IPS DF 6.9 (cell line): ENCODE results near the gene HNRNPH2.
A peak's percentile ranks its signal among the peaks of the same experiment; 100 is the strongest.

Source experiments
- DNase-seq: peaks from one replicate; pipeline ENCODE4 v3.0.0-alpha.2; 2013; ENCODE audit warnings: low read depth, low spot score
- H3K27ac ChIP-seq: one replicate; pipeline ENCODE4 v1.5.1; 2013; ENCODE audit warnings: low read length, control low read depth
- H3K27me3 ChIP-seq: 2 replicates; pipeline ENCODE4 v1.6.1; 2013; ENCODE audit warnings: mild to moderate bottlenecking, low read length; ENCODE audit not compliant: control insufficient read depth, insufficient read depth
- H3K36me3 ChIP-seq: 2 replicates; pipeline ENCODE4 v1.6.1; 2013; ENCODE audit warnings: low read length; ENCODE audit not compliant: control insufficient read depth, insufficient read depth
- H3K4me1 ChIP-seq: 2 replicates; pipeline ENCODE4 v1.6.1; 2013; ENCODE audit warnings: low read length; ENCODE audit not compliant: control insufficient read depth, insufficient read depth
- H3K4me3 ChIP-seq: 2 replicates; pipeline ENCODE4 v1.5.1; 2013; ENCODE audit warnings: mild to moderate bottlenecking, low read length
- H3K9me3 ChIP-seq: 2 replicates; pipeline ENCODE4 v1.6.1; 2013; ENCODE audit warnings: low read length, inconsistent platforms; ENCODE audit not compliant: control insufficient read depth, insufficient read depth
- WGBS: extraction: QIAGEN DNeasy Blood & Tissue Kit; methylation state at CpG from one replicate; pipeline ENCODE4 v1.1.7; 2013; ENCODE audit warnings: mixed read lengths, missing lambda C conversion rate; ENCODE audit not compliant: insufficient read length, insufficient coverage; 5-methylcytosine and 5-hydroxymethylcytosine counted together

The HNRNPH2 gene, protein sequence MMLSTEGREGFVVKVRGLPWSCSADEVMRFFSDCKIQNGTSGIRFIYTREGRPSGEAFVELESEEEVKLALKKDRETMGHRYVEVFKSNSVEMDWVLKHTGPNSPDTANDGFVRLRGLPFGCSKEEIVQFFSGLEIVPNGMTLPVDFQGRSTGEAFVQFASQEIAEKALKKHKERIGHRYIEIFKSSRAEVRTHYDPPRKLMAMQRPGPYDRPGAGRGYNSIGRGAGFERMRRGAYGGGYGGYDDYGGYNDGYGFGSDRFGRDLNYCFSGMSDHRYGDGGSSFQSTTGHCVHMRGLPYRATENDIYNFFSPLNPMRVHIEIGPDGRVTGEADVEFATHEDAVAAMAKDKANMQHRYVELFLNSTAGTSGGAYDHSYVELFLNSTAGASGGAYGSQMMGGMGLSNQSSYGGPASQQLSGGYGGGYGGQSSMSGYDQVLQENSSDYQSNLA

DNA sequence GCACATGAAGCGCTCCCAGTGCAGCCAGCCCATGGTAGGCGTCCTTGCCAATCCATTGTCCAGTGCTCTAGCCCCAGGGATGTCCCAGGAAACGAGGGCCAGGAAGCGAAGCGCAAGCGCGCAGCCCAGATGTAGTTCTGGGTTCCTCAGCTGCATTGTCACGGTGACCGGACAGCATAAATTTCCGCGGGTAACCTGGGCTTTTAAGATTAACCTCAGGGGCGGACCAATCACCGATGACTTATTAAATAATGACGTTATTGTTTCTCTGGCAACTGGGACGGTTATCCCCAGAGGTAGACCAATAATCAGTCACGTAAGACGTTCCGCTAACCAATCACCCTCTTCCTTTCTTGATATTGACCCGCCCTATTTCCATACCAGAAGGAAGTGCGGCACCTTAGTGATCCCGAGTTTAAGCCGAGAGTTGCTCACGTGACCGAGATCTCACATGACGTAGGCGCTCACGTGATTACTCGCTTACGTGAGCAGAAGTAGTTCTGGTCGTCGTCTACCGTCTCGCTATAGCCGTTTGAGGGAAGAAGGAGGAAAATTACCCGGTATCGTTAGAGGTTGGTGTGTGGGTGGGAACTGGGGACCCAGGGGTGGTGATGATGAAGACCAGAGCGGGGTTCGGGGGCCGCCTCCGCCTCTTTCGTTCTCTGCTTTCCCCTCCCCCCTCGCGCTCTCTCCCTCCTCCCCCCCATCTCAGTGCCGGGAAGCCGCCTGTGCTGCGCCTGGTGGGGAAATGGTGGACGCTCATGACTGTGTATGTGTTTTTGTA is at the start of gene HNRNPH2, which contains the start of gene GLA:
Gene HNRNPH2, plus strand, starts transcription at position 475 of the 784 bp plus-strand sequence. CDS start 3,767 bp downstream, outside the sequence.
Gene GLA, minus strand, starts transcription at position 178 of the 784 bp plus-strand sequence. Its CDS starts 22 bp downstream, at position 156.
- no CpG with 5 or more reads among the region's 47 CpGs for WGBS
- Histone ChIP-seq H3K9me3 (no peaks in the 10 kb centered on the region), H3K36me3 (peaks cover 8% of the 10 kb centered on the region; the same call in 1 of the 2 replicates), H3K4me1 (no peaks in the 10 kb centered on the region), H3K4me3 (peak within 1 kb of the TSS; percentile 51; the same call in 1 of the 2 replicates), H3K27me3 (no peaks in the 10 kb centered on the region), H3K27ac (no peak within 1 kb of the TSS)
- peak; percentile 86 for DNase-seq

DNA sequence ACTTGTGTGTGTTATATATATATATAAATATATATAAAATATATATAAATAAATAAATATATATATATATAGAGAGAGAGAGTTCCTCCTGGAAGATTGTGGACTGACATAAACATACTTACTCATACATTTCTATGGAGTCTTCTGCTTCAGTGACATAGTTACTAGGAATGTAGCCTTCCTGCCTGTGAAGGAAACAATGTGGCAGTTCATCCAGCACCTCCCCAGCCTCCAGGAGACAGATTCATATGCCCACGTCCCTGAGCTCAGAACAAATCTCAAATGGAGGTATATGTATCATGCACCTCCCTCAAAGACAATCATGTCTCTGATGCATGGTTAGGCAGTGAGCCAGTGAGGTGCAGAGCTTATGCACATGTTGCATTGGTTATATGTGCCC is 48.1 kb upstream of the HNRNPH2 start:
- Histone ChIP-seq H3K36me3 (no peaks in the 10 kb centered on the region), H3K9me3 (no peaks in the 10 kb centered on the region), H3K4me1 (no peaks in the 10 kb centered on the region), H3K27ac (no peak overlapping the region), H3K4me3 (no peak overlapping the region), H3K27me3 (no peaks in the 10 kb centered on the region)
- no CpG with 5 or more reads among the region's 1 CpG for WGBS
- no peak for DNase-seq

DNA sequence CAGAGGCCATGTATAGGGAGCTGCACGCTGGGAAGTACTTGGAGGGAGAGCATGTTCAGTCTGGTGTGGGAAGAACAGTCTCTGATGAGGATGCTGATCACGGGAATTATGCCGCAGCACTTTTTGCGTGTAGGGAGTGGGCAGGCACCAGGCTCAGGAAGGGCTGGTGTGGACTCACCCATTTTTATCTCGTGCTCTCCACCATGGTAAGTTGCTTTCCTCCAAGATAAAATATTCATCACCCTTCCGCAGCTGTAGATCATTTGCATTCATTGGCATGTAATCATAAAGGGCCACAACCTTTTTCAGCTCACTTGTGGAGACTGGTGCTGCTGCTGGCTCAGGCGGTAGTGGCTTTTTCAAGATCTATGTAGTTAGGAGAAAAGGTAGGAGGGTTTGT is 47.6 kb upstream of the HNRNPH2 start:
- H3K27me3 ChIP-seq, result no peaks in the 10 kb centered on the region
- no CpG with 5 or more reads among the region's 7 CpGs for WGBS
- H3K9me3 ChIP-seq, result no peaks in the 10 kb centered on the region
- no peaks in the 10 kb centered on the region for H3K36me3 ChIP-seq
- H3K4me3 ChIP-seq, result no peak overlapping the region
- DNase-seq, result no peak
- no peaks in the 10 kb centered on the region for H3K4me1 ChIP-seq
- no peak overlapping the region for H3K27ac ChIP-seq

DNA sequence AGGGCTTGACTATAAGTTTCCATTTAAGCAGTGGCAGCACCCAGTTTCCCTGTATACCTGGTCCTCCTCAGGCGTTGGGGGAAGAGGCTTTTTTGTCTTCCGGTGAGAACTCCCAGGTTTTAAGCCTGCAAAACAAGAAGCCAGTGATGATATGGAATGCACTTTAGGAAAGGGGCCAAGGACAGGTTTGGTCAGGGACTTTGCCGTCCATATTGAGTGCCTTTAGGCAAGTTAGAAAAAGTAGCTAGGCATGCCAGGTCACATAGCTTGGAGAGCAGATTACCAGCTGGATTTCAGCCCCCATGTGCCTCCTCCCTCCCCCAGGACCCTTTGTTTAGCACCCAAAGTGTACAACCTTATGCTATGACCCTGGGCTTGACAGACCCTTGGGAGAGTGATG is 45.9 kb upstream of the HNRNPH2 start:
- DNase-seq, result no peak
- Histone ChIP-seq H3K36me3 (no peaks in the 10 kb centered on the region), H3K4me1 (no peaks in the 10 kb centered on the region), H3K27me3 (no peaks in the 10 kb centered on the region), H3K27ac (no peak overlapping the region), H3K4me3 (no peak overlapping the region), H3K9me3 (no peaks in the 10 kb centered on the region)
- WGBS, result no CpG with 5 or more reads among the region's 3 CpGs

DNA sequence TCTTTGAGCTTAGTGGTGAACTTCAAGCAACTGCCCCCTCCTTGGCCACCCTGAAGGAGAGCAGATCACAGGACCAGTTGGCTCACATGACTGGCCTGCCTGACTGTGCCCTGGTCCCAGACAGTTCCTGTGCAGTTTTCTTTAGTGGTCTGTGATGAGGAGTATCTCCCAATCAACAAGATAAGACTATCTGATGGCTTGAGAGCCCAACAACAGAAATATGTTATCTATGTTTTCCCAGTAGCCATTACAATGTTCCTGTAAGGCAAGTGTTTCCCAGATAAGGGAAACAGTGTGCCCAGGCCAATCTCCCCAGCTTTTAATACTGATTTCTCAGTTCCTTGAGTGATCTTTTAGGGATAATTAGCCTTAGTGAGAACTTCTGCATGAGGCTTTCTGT is 45.3 kb upstream of the HNRNPH2 start:
- no peaks in the 10 kb centered on the region for H3K4me1 ChIP-seq
- H3K9me3 ChIP-seq, result no peaks in the 10 kb centered on the region
- no peaks in the 10 kb centered on the region for H3K27me3 ChIP-seq
- H3K4me3 ChIP-seq, result no peak overlapping the region
- no peak for DNase-seq
- H3K36me3 ChIP-seq, result no peaks in the 10 kb centered on the region
- no peak overlapping the region for H3K27ac ChIP-seq

DNA sequence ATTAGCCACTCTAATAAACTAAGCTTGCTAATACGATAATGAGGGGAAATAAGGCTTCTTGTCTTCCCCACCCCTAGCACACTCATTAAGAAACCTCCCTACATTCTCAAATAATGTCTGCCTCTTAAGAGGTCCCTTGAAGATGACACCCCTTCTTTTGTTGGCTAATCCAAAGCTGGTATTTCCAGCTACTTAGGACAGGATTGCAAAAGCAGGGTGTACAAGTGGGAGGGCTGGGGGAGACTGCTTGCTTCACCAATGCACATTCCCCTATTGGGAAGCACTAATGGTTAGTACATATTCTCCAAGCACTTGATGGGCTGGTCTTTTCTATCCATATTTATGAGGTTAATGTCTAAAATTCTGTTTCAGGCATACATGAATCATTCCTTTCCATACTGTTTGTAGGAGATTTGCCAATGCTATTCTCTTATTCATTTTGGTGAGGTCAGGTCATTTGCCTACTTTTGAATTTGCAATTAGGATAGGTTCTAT is 42.7 kb upstream of the HNRNPH2 start:
- Histone ChIP-seq H3K27me3 (no peaks in the 10 kb centered on the region), H3K4me1 (no peaks in the 10 kb centered on the region), H3K9me3 (no peaks in the 10 kb centered on the region), H3K36me3 (no peaks in the 10 kb centered on the region), H3K4me3 (no peak overlapping the region), H3K27ac (no peak overlapping the region)
- WGBS, result no CpG with 5 or more reads among the region's 1 CpG
- no peak for DNase-seq

DNA sequence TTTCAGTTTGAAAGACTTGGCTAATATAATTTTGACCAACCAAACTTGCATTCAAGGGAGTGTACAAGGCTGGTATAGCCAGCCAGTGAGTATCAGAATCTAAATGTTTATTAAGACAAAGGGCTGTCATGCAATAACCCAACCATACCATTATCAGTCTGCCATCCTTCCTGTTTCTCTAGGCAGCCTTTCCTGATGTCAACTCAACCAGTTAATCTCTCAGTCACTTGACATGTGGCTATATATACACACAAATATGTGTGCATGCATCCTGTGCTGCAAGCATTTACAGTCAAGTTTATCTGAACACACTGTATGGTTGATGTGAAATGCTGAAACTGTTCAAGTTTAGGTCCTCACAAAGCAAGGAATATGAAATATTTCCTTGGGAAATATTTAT is 39.2 kb upstream of the HNRNPH2 start:
- no peak overlapping the region for H3K4me3 ChIP-seq
- no peaks in the 10 kb centered on the region for H3K9me3 ChIP-seq
- H3K27me3 ChIP-seq, result no peaks in the 10 kb centered on the region
- no peak overlapping the region for H3K27ac ChIP-seq
- no peaks in the 10 kb centered on the region for H3K36me3 ChIP-seq
- DNase-seq, result no peak
- no peaks in the 10 kb centered on the region for H3K4me1 ChIP-seq

DNA sequence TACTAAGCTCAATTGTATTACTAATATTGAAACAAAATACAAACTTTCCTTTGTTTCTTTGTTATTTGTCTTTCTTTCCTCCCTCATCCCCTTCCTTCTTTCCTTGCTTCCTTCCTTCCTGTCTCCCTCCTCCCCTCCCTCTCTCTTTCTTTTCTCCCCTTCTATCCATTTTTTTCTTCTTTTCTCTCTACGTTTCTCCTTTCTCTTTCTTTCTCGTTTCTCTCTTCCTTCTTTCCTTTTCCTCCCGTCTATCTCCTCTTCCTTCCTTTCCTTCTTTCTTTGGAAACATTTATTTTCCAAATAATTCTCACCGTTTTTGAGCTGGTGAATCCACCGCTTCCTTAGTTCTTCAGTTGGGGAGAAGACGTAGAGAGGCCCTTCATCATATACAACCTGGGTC is 38.3 kb upstream of the HNRNPH2 start:
- H3K27ac ChIP-seq, result no peak overlapping the region
- no peaks in the 10 kb centered on the region for H3K27me3 ChIP-seq
- H3K9me3 ChIP-seq, result no peaks in the 10 kb centered on the region
- H3K4me3 ChIP-seq, result no peak overlapping the region
- H3K4me1 ChIP-seq, result no peaks in the 10 kb centered on the region
- DNase-seq, result no peak
- 99% methylated on average over 3 of the region's 6 CpGs for WGBS
- H3K36me3 ChIP-seq, result no peaks in the 10 kb centered on the region

DNA sequence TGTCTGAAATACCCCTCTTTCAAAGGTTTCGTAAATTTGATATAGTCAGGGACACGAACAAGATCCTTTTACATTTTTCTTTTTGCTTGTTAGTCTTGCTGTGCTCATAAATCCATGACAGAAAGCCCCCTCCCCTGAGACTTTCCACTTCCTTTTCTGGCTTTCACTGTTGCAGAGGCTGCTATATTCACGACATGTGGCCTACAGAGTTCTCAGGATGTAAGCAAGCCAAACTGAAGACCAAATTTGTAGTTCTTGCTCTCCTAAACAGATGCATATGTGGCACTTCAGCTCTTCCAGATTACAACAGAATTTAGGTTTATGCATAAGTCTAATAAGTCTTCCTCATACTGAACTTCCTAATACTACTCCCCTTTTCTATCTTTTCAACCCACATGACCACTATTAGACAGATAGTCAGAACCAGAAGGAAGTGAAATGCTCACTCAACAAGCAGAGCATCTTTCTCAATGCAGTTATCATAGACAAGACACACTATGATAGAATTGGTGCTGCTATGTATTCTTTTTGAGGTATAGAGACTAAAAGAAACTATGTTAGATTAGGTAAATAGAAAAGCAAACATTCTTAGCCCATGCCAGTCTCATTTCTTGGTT is 37.0 kb upstream of the HNRNPH2 start:
- Histone ChIP-seq H3K4me1 (no peaks in the 10 kb centered on the region), H3K27ac (no peak overlapping the region)

DNA sequence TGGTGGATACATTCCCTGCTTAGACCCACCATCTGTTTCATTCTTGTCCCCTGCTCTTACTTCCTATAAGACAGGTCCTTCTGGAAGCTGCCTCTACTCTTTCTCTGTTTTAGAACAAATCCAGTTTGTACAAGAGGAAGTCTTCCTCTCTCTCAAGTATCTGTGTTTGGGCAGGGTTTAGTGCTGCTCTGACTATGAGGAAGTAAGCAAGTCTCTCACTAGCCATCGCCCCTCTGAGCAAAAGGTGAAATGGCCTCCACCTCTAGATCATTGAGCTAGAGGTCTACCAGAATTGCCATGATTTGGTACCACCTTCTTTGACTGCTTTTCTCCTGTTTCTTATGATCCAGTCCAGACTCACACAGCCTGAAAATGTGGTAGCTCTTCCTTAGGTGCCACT is 30.5 kb upstream of the HNRNPH2 start:
- Histone ChIP-seq H3K4me3 (no peak overlapping the region), H3K4me1 (no peaks in the 10 kb centered on the region), H3K36me3 (no peaks in the 10 kb centered on the region), H3K27ac (no peak overlapping the region), H3K9me3 (no peaks in the 10 kb centered on the region), H3K27me3 (no peaks in the 10 kb centered on the region)
- no peak for DNase-seq
- no CpG with 5 or more reads among the region's 1 CpG for WGBS

More for the DNA sequence above, 37.0 kb upstream of the HNRNPH2 start:
- no peaks in the 10 kb centered on the region for H3K9me3 ChIP-seq
- no peaks in the 10 kb centered on the region for H3K27me3 ChIP-seq
- no CpG with 5 or more reads among the region's 3 CpGs for WGBS
- no peak for DNase-seq
- no peaks in the 10 kb centered on the region for H3K36me3 ChIP-seq
- H3K4me3 ChIP-seq, result no peak overlapping the region
